CD4-positive, alpha-beta T cell treated with Interleukin-6 at 100 ng/mL for 8 hours (primary cell): ENCODE data around the gene CD180.
"Not testable (repeated sequence)": the region's sequence is repeated elsewhere in the genome, so short reads cannot be mapped to it uniquely, and the experiment has no call there.

ENCODE experiments used
- DNase-seq: peaks from one replicate; pipeline ENCODE4 v3.0.0-alpha.2; 2020; ENCODE audit warnings: mixed read lengths, low spot score

CD180 gene

GRCh38 chr5:67188274-67189078 is 8.1 kb downstream of the CD180 start:
- no peak for DNase-seq

GRCh38 chr5:67187006-67187715 is 9.4 kb downstream of the CD180 start:
- DNase-seq = peak; percentile 24

- no peak for DNase-seq
These were observed 12.7 kb downstream of the CD180 start for GRCh38 chr5:67183859-67184258.

GRCh38 chr5:67182301-67182790 is 14.3 kb downstream of the CD180 start:
- DNase-seq = no peak

- no peak for DNase-seq
These were observed 14.9 kb downstream of the CD180 start for GRCh38 chr5:67181648-67182221.

- no peak for DNase-seq
These were observed 16.8 kb downstream of the CD180 start for GRCh38 chr5:67179697-67180361.

- no peak for DNase-seq
These were observed 17.6 kb downstream of the CD180 start for GRCh38 chr5:67178966-67179365.

GRCh38 chr5:67178085-67178484 is 18.5 kb downstream of the CD180 start:
- no peak for DNase-seq

GRCh38 chr5:67176936-67177335 is 19.7 kb downstream of the CD180 start:
- no peak for DNase-seq

GRCh38 chr5:67173959-67174358 is 22.6 kb downstream of the CD180 start:
- no peak for DNase-seq

GRCh38 chr5:67173351-67173750 is 23.2 kb downstream of the CD180 start:
- not testable (repeated sequence) for DNase-seq

GRCh38 chr5:67170767-67171166 is 25.8 kb downstream of the CD180 start:
- DNase-seq = no peak

GRCh38 chr5:67168069-67168468 is 28.5 kb downstream of the CD180 start:
- DNase-seq = no peak

GRCh38 chr5:67166460-67167285 is 29.9 kb downstream of the CD180 start:
- DNase-seq = peak; percentile 75

GRCh38 chr5:67165526-67166459 is 30.8 kb downstream of the CD180 start:
- DNase-seq = peak; percentile 80

GRCh38 chr5:67164856-67165525 is 31.6 kb downstream of the CD180 start:
- DNase-seq = no peak

- no peak for DNase-seq
These were observed 32.6 kb downstream of the CD180 start for GRCh38 chr5:67163863-67164595.

GRCh38 chr5:67163231-67163756 is 33.3 kb downstream of the CD180 start:
- no peak for DNase-seq

- no peak for DNase-seq
These were observed 34.8 kb downstream of the CD180 start for GRCh38 chr5:67161767-67162166.
